Neural progenitor cell (in vitro differentiated cells): ENCODE measurements around the gene XIST. TPM values are rescaled to one million over a fixed set of nuclear protein-coding genes. Genes with fewer than 3 reads are reported as not detected.

ENCODE experiments used
- DNase-seq: peaks from one replicate; pipeline ENCODE4 v3.0.0-alpha.2; 2016; ENCODE audit warnings: low spot score
- H2AFZ ChIP-seq: fragments of 200-600 bp; sonication (generic); replicated peaks from 2 replicates; pipeline ENCODE4 v1.6.1; 2016; ENCODE audit warnings: antibody characterized with exemption
- H3F3A ChIP-seq: fragments of 200-600 bp; sonication (generic); 2 replicates; pipeline ENCODE4 v1.6.1; 2016; ENCODE audit warnings: antibody characterized with exemption, low read depth
- H3K27ac ChIP-seq: fragments of 200-600 bp; sonication (generic); 2 replicates; pipeline ENCODE4 v1.5.1; 2016; ENCODE audit warnings: mild to moderate bottlenecking
- H3K27me3 ChIP-seq: fragments of 200-600 bp; sonication (generic); 2 replicates; pipeline ENCODE4 v1.6.1; 2016; ENCODE audit warnings: mild to moderate bottlenecking, moderate library complexity
- H3K36me3 ChIP-seq: fragments of 200-600 bp; sonication (generic); 2 replicates; pipeline ENCODE4 v1.5.1; 2016
- H3K4me1 ChIP-seq: fragments of 200-600 bp; sonication (generic); 2 replicates; pipeline ENCODE4 v1.6.1; 2016; ENCODE audit warnings: mixed run types
- H3K4me2 ChIP-seq: fragments of 200-600 bp; sonication (generic); 2 replicates; pipeline ENCODE4 v1.6.1; 2016
- H3K4me3 ChIP-seq: fragments of 200-600 bp; sonication (generic); 2 replicates; pipeline ENCODE4 v1.5.1; 2016
- H3K79me2 ChIP-seq: fragments of 200-600 bp; sonication (generic); 2 replicates; pipeline ENCODE4 v1.6.1; 2016; ENCODE audit warnings: low read depth
- H3K9ac ChIP-seq: fragments of 200-600 bp; sonication (generic); 2 replicates; pipeline ENCODE4 v1.6.1; 2016
- H3K9me3 ChIP-seq: fragments of 200-600 bp; sonication (generic); 2 replicates; pipeline ENCODE4 v1.5.1; 2016; ENCODE audit warnings: low read depth
- H4K20me1 ChIP-seq: fragments of 200-600 bp; sonication (generic); 2 replicates; pipeline ENCODE4 v1.6.1; 2016; ENCODE audit warnings: low read depth
- H3K27ac Mint-ChIP-seq: 3 replicates; pipeline ENCODE4 v1.8.0; 2021; ENCODE audit warnings: mixed read lengths
- H3K27me3 Mint-ChIP-seq: 2 replicates; pipeline ENCODE4 v1.8.0; 2022; ENCODE audit warnings: low read depth, mild to moderate bottlenecking, inconsistent platforms, moderate library complexity, mixed read lengths; ENCODE audit not compliant: insufficient read depth
- H3K36me3 Mint-ChIP-seq: 3 replicates; pipeline ENCODE4 v1.8.0; 2021; ENCODE audit warnings: mixed read lengths
- H3K4me1 Mint-ChIP-seq: 3 replicates; pipeline ENCODE4 v1.8.0; 2021; ENCODE audit warnings: mixed read lengths
- H3K4me3 Mint-ChIP-seq: 3 replicates; pipeline ENCODE4 v1.8.0; 2021; ENCODE audit warnings: mild to moderate bottlenecking, moderate library complexity, mixed read lengths
- H3K9me3 Mint-ChIP-seq: 3 replicates; pipeline ENCODE4 v1.8.0; 2020; ENCODE audit warnings: mixed read lengths
- EZH2 ChIP-seq: fragments of 200-600 bp; sonication (generic); IDR thresholded peaks from 2 replicates; pipeline ENCODE4 v1.6.1; 2017; ENCODE audit warnings: antibody characterized with exemption, mild to moderate bottlenecking, moderate library complexity
- EZH2phosphoT487 ChIP-seq: fragments of 200-600 bp; sonication (generic); IDR thresholded peaks from 2 replicates; pipeline ENCODE4 v1.6.1; 2017; ENCODE audit warnings: antibody characterized with exemption
- small RNA-seq: library from RNA; depleted of rRNA; stranded (forward); fragments of <200 nt; gene quantifications from one replicate; pipeline ENCODE3, GENCODE V24; 2015
- total RNA-seq: library from RNA; depleted of rRNA; stranded (reverse); fragments of >200 nt; gene quantifications from 2 replicates; pipeline ENCODE4 v1.2.3, GENCODE V29; 2015; ENCODE audit warnings: low replicate concordance
- TF ChIP-seq, protein P1 (sequence below): fragments of 200-600 bp; sonication (generic); IDR thresholded peaks from 2 replicates; pipeline ENCODE4 v1.5.1; 2017; ENCODE audit warnings: antibody characterized with exemption, mild to moderate bottlenecking

Gene XIST
- total RNA-seq, 1 donor from 2014 or later = not detected

DNA sequence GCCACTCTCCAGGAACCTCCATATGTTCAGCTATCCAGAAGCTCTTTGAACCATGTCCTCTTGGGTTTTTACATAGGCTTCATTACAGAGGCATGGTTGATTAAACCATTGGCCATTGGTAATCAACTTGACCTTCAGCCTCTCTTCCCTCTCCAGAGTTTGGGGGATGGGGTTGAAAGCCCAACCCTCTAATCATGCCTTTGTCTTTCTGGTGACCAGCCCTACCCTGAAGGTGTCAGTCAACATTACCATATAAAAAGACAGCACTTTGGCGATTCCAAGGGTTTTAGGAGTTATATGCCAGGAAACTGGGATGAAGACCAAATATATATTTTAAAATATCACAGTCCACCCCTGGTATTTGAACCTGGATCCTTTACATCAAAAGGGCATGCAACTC lies 67.0 kb downstream of the XIST start:
- DNase-seq = no peak

More for the DNA sequence above, 67.0 kb downstream of the XIST start:
- H3K4me2 ChIP-seq = no peak overlapping the region
- no peaks in the 10 kb centered on the region for H3K4me1 ChIP-seq
- no peaks in the 10 kb centered on the region for H3K27me3 ChIP-seq
- H3K27ac Mint-ChIP-seq = no peak overlapping the region
- no peak overlapping the region for H2AFZ ChIP-seq
- H4K20me1 ChIP-seq = no peaks in the 10 kb centered on the region
- no peaks in the 10 kb centered on the region for H3F3A ChIP-seq
- no peak overlapping the region for H3K4me3 Mint-ChIP-seq
- no peaks in the 10 kb centered on the region for H3K4me1 Mint-ChIP-seq
- peaks cover 4% of the 10 kb centered on the region for H3K9me3 Mint-ChIP-seq
- no peak overlapping the region for H3K27ac ChIP-seq
- no peaks in the 10 kb centered on the region for H3K79me2 ChIP-seq
- peaks cover 3% of the 10 kb centered on the region for H3K9me3 ChIP-seq
- no peak overlapping the region for H3K4me3 ChIP-seq
- H3K36me3 Mint-ChIP-seq = no peaks in the 10 kb centered on the region
- no peak overlapping the region for H3K9ac ChIP-seq
- TF ChIP-seq EZH2 (no peak), EZH2phosphoT487 (no peak)
- TF ChIP-seq, protein P1, sequence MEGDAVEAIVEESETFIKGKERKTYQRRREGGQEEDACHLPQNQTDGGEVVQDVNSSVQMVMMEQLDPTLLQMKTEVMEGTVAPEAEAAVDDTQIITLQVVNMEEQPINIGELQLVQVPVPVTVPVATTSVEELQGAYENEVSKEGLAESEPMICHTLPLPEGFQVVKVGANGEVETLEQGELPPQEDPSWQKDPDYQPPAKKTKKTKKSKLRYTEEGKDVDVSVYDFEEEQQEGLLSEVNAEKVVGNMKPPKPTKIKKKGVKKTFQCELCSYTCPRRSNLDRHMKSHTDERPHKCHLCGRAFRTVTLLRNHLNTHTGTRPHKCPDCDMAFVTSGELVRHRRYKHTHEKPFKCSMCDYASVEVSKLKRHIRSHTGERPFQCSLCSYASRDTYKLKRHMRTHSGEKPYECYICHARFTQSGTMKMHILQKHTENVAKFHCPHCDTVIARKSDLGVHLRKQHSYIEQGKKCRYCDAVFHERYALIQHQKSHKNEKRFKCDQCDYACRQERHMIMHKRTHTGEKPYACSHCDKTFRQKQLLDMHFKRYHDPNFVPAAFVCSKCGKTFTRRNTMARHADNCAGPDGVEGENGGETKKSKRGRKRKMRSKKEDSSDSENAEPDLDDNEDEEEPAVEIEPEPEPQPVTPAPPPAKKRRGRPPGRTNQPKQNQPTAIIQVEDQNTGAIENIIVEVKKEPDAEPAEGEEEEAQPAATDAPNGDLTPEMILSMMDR = no peak
- H3K27me3 Mint-ChIP-seq = no peaks in the 10 kb centered on the region
- no peaks in the 10 kb centered on the region for H3K36me3 ChIP-seq

Small RNA genes within 50 kb of the gene (small RNA-seq; reads per million reads assigned to genes)
- not detected for gene RF01880
